ENCODE measurements around the gene TSKU.
A peak's percentile ranks its signal among the peaks of the same experiment; 100 is the strongest.

TSKU gene, protein sequence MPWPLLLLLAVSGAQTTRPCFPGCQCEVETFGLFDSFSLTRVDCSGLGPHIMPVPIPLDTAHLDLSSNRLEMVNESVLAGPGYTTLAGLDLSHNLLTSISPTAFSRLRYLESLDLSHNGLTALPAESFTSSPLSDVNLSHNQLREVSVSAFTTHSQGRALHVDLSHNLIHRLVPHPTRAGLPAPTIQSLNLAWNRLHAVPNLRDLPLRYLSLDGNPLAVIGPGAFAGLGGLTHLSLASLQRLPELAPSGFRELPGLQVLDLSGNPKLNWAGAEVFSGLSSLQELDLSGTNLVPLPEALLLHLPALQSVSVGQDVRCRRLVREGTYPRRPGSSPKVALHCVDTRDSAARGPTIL

DNA sequence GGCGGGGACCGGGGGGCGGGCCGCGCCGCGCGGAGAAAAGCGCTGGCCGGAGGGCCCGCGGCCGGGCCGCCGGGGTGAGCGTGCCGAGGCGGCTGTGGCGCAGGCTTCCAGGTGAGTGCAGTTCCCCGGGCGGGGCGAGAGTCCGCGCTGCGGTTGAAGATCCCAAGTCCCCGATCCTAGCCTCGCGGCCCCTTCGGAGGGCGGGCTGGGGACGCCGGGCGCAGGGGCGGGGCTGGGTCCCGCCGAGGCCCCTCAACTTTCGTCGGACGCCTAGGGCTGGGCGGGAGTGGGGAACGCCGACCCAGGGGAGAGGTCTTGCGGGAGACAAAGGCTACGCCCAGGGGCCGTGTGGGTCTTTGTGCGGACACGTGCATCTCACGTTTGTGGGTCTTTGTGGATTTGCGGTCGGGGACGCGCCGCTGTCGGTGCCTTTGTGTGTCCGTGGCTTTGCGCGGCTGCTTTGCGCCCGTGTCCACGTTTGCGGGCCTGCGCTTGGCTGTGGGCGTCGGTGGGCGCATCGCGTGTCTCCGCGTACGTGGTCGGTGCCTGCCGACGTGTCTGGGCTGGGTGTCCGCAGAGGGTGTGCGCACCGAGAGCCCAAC, at the start of gene TSKU:
Gene TSKU, plus strand, starts transcription at position 63 of the 602 bp plus-strand sequence. CDS start 12,261 bp downstream, outside the sequence.
- DNase-seq: peak in 1 of 56 donors; percentile 52

GRCh38 chr11:76733906-76734305, 49.2 kb upstream of the TSKU start:
- DNase-seq: peak in 15 of 56 donors; percentile 3 to 41 (median 11)

DNA sequence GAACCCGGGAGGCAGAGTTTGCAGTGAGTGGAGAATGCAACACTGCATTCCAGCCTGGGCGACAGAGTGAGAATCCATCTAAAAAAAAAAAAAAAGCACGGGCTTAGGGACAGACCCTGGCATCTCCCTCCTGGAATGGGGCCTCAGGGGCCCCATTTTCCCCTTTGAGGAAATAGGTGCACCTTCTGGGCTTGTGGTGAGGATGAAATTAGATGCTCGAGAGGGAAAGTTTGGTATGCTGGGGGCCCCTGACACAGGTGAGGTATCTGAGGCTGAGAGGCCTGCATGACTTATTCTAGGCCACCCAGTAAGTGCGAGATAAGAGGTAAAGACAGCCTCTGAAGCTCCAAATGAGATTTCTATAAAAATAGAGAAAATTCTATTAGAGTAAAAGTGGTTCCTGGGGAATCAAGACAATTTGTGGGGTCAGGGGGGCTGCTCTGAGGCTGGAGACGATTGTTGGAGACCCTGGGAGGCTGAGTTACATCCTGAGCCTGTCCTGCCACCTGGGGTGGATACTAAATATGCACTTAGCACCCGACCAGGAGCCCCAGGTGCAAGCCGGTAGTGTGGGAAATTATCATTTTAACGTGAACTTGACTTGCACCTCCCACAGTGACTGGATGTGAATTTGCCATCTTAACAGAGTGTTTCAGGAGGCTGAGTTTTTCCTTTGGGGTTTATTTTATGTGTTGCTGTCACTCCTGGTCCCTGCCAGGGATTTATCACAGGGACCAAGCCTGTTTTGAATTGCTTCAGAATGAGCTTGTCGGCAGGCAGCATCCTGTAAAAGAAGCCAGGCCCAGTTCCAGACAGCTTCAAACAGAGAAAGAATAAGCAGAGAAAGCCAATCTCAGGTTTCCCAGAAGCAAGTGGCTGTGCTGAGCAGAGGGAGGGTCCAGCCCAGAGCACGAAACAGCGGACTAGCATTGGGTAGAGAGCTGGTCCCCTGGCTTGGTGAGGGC, 48.4 kb upstream of the TSKU start:
- DNase-seq: no peak

- DNase-seq: no peak
These were observed 47.3 kb upstream of the TSKU start for GRCh38 chr11:76735841-76736240.

DNA sequence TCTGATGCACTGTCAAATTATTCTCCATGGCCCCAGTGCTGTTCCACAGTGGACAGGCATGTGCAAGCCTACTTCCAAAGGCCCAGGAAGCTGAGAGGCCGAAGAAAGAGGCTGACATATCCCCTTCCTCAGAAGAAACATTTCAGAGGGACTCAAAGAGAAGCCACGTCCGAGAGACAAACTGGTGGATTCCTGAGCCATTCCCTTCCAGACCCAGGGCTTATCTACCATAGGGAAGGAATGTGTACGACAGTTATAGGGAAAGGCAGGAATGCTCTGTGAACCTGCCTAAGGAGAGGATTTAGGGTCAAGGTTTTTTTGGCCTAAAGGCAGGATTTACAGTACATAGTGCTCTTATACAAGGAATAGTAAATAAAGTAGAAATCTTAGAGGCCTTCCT, 46.9 kb upstream of the TSKU start:
- no peak for DNase-seq

DNA sequence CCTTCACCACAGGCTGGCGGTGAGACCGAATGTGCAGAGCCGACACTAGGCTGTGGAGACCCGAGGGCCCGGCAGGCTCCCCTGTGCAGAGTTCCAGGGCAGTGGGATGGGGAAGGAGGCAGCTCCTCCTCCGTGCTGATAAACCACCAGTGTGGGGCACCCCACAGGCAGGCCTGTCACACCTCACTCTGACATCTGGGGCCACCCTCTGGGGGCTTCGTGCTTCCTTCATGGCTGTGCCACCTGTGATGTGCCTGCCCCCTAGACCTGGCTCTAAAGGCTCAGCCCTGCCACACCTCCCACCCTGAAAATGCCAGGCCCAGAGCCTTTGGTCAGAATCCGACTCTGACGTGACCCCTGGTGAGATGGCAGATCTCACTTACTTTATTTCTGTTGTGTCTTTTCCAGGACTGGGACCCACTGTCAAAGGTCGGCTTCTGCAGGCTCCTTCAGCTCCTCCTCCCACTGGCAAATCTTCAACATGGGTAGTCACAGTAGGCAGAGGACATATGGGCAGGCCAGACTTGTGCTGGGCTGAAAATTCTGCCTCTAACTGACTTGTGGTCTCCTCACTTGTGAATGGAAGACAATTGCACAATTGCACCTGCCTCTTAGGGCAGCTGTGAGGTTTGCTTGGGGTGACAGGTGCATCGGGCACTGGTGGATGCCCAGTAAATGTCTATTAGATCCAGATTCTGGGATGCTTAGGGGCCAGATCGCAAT, 46.2 kb upstream of the TSKU start:
- DNase-seq: no peak

GRCh38 chr11:76738618-76739240, 44.4 kb upstream of the TSKU start:
- DNase-seq: peak in 1 of 56 donors; percentile 2

DNA sequence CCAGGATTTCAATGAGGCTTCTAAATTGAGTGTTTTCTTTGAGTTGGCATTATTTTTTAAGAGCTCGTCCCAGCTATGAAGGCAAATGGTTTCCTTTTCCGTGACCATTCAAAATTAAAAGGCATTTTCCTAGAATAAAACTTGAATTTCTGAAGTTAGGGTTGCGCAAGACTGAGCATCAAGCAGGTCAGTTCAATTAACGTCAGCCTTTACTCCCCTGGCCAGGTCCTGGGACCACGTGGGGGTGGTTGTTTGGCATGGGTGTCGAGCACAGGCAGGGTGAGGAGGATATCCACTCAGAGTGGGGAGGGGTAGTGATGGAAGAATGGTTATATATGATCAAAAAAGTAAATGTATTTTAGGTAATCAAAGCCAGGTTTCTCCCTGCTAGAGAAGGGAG, 43.4 kb upstream of the TSKU start:
- DNase-seq: no peak

GRCh38 chr11:76740772-76741171, 42.4 kb upstream of the TSKU start:
- no peak for DNase-seq

GRCh38 chr11:76742902-76743301, 40.3 kb upstream of the TSKU start:
- no peak for DNase-seq

- DNase-seq: peak in 1 of 56 donors; percentile 4
These were observed 38.7 kb upstream of the TSKU start for GRCh38 chr11:76744186-76745043.

DNA sequence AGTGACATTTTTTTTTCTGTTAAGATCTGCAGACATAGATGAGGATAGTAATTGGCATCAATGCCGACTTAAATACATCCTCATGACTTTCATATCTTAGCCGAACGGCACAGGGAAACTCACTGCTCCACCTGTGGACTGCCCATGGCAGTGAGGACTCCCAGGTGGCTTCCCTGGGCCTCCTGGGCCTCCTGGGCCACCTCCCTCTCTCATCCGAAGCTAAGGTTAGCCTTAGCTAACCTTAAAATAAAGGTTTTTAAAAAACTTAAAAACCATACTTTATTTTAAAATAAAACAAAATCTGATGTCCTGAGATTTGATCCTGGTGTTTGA, 38.1 kb upstream of the TSKU start:
- DNase-seq: no peak

DNA sequence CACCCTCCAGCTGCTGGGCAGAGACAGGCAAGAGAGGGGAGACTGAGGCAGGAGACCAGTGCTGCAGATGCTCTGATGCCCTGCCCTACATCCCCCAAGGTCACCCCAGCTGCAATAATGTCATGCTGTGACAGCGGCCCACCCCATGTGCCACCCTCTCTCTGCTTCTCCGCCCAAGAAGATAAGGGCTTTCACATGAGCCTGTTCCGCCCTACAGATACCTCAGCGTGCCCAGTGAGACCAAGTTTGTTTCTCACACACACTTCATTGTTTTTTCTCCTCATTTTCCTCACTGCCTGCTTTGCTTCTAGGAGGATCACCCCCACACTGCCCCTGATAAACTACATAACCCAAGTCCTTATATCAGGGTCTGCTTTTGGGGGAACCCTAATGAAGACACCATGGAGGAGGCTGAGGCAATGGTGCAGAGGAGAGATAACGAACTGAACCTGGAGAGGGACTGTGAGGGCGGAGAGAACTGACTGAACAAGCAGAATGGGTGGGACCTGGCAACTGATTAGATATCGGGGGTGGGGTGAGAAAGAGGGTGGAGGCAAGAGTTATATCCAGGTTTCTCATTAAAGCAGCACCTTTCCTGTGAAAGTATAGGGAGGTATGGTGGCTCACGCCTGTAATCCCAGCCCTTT, 37.5 kb upstream of the TSKU start:
- no peak for DNase-seq

DNA sequence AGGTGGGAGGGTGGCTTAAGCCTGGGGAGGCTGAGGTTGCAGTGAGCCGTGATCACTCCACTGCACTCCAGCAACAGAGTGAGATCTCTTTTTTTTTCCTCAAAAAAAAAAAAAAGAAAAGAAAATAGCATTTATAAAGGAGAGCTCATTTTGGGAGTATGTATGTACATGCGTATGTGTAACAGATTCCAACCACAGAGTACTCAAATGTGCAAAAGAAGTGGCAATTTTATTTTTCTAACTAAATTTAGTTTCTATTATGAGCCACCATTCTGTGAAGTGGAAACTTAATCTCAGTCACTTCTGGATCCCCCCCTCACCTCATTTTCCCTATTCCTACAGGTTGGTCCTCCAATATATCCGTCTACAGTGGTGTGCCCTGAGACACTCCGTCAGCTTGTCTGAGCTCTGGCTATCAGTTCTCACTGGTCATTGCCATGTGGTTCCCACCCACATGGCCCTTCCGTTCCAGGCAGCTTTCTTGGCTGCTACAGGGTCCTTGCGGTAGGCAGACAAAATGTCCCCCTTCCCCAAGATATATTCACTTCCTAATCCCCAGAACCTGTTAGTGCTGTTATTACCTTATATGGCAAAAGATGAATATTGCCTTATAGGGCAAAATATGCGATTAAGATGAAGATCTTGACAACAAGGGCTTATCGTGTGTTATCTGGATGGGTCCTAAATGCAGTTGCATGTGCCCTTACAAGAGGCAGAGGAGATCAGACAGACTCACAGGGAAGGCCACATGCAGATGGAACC, 35.8 kb upstream of the TSKU start:
- no peak for DNase-seq

GRCh38 chr11:76747915-76748860, 35.0 kb upstream of the TSKU start:
- DNase-seq: no peak

GRCh38 chr11:76748948-76749347, 34.2 kb upstream of the TSKU start:
- no peak for DNase-seq

DNA sequence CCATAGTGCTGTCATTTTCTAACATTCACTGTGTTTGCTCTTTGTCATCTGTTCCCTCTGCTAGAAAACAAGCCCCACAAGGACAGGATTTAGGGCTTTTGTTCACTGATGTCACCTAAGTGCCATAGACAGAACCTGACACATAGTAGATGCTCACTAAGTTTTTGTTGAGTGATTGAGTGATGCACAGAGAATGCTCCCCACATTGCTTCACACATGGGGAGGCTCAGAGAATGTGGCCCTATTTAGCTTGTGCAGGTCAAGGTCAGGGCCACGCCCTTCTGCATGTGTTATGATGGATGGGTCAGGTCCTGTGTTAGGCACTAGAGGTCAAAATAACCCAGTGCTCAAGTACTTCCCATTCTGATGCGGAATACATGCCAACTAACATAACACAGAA, 33.1 kb upstream of the TSKU start:
- no peak for DNase-seq
